Pancreas (tissue), 10 donors: ENCODE results near the gene CCHCR1. TPM values are rescaled to one million over a fixed set of nuclear protein-coding genes. Genes with fewer than 3 reads are reported as not detected.
A peak's percentile ranks its signal among the peaks of the same experiment; 100 is the strongest.

Source experiments
- ATAC-seq, 4 donors: fragments of 200-7000 bp; cut with Tn5 transposase; one replicate each; pipeline versions ENCODE4 v1.8.0 to v1.9.1; 2020; ENCODE audit warnings: mild to moderate bottlenecking in 4 of 4, moderate library complexity in 4 of 4
- DNase-seq, 6 donors: peaks; one replicate each; pipeline ENCODE4 v3.0.0-alpha.2; 2020
- FAIRE-seq: peaks from 2 replicates; lab custom pipeline; 2012; peaks lifted over from hg19 to GRCh38; lab: Jason Lieb, UNC
- H3K27ac ChIP-seq, 4 donors: fragments of 200-600 bp; sonication (generic); 1 replicate in 3 of 4; 2 replicates in 1 of 4; pipeline versions ENCODE4 v1.5.0 to v1.8.0; 2020
- H3K27me3 ChIP-seq, 4 donors: fragments of 200-600 bp; one replicate each; pipeline ENCODE4 v1.8.0; 2021
- H3K36me3 ChIP-seq, 3 donors: fragments of 200-600 bp; sonication (generic) in 1 of 3; one replicate each; pipeline versions ENCODE4 v1.5.0 to v1.8.0; 2020 to 2021
- H3K4me1 ChIP-seq, 3 donors: fragments of 200-600 bp; one replicate each; pipeline ENCODE4 v1.8.0; 2021
- H3K4me3 ChIP-seq, 4 donors: fragments of 200-600 bp; sonication (generic) in 2 of 4; one replicate each; pipeline versions ENCODE4 v1.5.0 to v1.8.0; 2020 to 2021
- H3K9me3 ChIP-seq, 4 donors: fragments of 200-600 bp; one replicate each; pipeline ENCODE4 v1.8.0; 2021
- WGBS, 2 donors: extraction: QIAGEN DNeasy Blood & Tissue Kit; methylation state at CpG; one replicate each; pipeline ENCODE4 v1.1.7; 2013; 5-methylcytosine and 5-hydroxymethylcytosine counted together
- intact Hi-C, 3 donors: fragments of 100-400 bp; cut with DNase I; formaldehyde crosslinking; loops; one replicate each; pipeline versions ENCODE4 v1.11.1 to v1.14.2; 2022
- polyA plus RNA-seq, 2 donors: library from polyadenylated mRNA; stranded (reverse); fragments of 200-250 nt; gene quantifications; one replicate each; pipeline ENCODE4 v1.2.3, GENCODE V29; 2013
- total RNA-seq, 6 donors: library from RNA; stranded (reverse); fragmentation: NEBNext Ultra II Directional in 4 of 6; extraction: Animal tissue kit (Norgen Biotek cat#: 25700) in 4 of 6; gene quantifications; one replicate each; pipeline versions ENCODE4 v1.2.1 to v1.2.4, GENCODE V29; 2021 to 2023
- TF ChIP-seq, protein P1 (sequence below), 4 donors: fragments of 200-600 bp; sonication (generic) in 3 of 4; IDR thresholded peaks; one replicate each; pipeline versions ENCODE4 v1.5.0 to v1.8.0; 2021; ENCODE audit warnings: antibody characterized with exemption in 4 of 4
- donor health status: healthy with polysubstance abuse.
- donor health status: DM: no; HTN: no; CAD: no; lungs with moderate emphysema.
- donor health status: DM: no; HTN: no; CAD: no.
- donor health status: control.
- donor health status: control.
- donor health status: Bipolar disorder and iron deficiency.
- donor health status: DM: yes; HTN: yes; CAD: no.
- donor health status: DM: no; HTN: no; CAD: no.
- donor health status: DM: no; HTN: no; CAD: no.
- donor health status: DM: yes; HTN: yes; CAD: no.

CCHCR1 gene
- total RNA-seq (10 to 100 TPM in 5 of 6 donors, 1 to 10 TPM in 1; 6.7 to 19.3 (median 11.3) TPM), polyA plus RNA-seq (10 to 100 TPM; 22.3 to 27.0 TPM)

DNA sequence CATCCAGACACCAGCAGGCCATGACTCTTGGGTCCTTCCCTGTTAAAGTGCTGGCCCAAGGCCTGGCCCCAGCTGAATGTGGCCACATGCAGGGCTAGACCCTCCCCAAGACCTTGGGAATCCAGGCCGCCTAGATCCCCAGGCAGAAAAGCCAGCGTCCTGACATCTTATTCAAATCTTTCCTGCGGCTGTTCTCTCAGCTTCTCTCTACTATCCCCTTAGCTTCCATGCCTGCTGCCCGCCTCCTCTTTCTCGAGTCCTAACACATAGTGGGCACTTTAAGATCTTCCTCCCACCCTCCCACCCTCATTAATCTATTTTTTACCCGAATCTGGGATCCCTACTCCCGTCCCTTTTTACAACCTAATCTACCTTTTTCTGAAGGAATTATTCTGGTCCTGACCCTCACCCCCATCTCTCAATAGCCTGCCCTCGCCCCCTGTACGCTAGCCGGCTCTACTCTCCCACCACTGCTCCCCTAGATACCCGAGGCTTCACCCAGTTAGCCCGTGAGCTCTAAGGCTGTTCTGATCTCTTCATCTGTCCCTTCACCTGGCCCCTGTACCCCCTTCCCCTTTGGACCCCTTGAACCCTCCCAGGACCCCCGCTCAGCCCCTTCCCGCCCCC lies at the start of gene CCHCR1:
TSS of gene CCHCR1 (minus strand) at position 290 of the 627 bp plus-strand sequence. CDS start at position 88, 202 bp downstream.
- no peaks in the 10 kb centered on the region for H3K27me3 ChIP-seq
- no peak for DNase-seq
- H3K36me3 ChIP-seq = no peaks in the 10 kb centered on the region
- 3 to 4% methylated on average over 14 of the region's 14 CpGs for WGBS, 2 donors
- ATAC-seq = peak in 1 of 4 donors; percentile 45
- no peak for FAIRE-seq
- intact Hi-C loops = no loop called here
- peak within 1 kb of the TSS; percentile 18 to 61 (median 48) for H3K4me3 ChIP-seq
- peak within 1 kb of the TSS; percentile 48 to 69 (median 56) for H3K27ac ChIP-seq
- H3K4me1 ChIP-seq = peaks cover 0 to 9% (median 4%) of the 10 kb centered on the region in 3 donors
- TF ChIP-seq, protein P1, sequence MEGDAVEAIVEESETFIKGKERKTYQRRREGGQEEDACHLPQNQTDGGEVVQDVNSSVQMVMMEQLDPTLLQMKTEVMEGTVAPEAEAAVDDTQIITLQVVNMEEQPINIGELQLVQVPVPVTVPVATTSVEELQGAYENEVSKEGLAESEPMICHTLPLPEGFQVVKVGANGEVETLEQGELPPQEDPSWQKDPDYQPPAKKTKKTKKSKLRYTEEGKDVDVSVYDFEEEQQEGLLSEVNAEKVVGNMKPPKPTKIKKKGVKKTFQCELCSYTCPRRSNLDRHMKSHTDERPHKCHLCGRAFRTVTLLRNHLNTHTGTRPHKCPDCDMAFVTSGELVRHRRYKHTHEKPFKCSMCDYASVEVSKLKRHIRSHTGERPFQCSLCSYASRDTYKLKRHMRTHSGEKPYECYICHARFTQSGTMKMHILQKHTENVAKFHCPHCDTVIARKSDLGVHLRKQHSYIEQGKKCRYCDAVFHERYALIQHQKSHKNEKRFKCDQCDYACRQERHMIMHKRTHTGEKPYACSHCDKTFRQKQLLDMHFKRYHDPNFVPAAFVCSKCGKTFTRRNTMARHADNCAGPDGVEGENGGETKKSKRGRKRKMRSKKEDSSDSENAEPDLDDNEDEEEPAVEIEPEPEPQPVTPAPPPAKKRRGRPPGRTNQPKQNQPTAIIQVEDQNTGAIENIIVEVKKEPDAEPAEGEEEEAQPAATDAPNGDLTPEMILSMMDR (IDR thresholded peaks at IDR 0.05) = no peak
- H3K9me3 ChIP-seq = no peaks in the 10 kb centered on the region

DNA sequence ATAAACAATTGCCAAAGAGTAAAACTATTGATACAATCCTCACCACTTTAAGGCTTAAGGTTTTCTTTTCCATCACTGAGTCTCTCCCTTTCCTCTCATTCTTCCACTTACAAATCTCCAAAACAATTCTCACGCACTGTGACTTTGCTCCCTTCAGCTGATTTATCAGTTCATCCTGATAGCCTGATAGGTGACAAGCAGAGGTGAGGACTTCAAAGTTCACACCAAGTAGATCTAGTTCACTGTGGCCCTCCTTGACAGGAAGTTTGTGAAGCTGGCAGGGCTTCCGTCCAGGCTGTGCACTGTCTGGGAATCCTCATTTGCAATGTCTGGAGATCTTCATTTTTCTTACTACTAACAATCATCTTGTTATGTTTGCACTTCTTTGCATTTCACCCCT lies 48.0 kb upstream of the CCHCR1 start:
- WGBS, 2 donors = 80% methylated on average over 2 of the region's 2 CpGs
- no peak for FAIRE-seq
- no peaks in the 10 kb centered on the region for H3K36me3 ChIP-seq
- peaks cover 25 to 40% (median 30%) of the 10 kb centered on the region in 3 donors for H3K4me1 ChIP-seq
- no peaks in the 10 kb centered on the region for H3K27me3 ChIP-seq
- H3K9me3 ChIP-seq = no peaks in the 10 kb centered on the region
- no peak for DNase-seq
- no peak overlapping the region for H3K27ac ChIP-seq
- TF ChIP-seq, protein P1 (IDR thresholded peaks at IDR 0.05) = no peak
- intact Hi-C loops = no loop called here
- no peak overlapping the region for H3K4me3 ChIP-seq
- no peak for ATAC-seq

GRCh38 chr6:31204751-31205145 lies 47.1 kb upstream of the CCHCR1 start:
- intact Hi-C loops = no loop called here
- Histone ChIP-seq H3K4me1 (peaks cover 17 to 35% (median 30%) of the 10 kb centered on the region in 3 donors), H3K27me3 (no peaks in the 10 kb centered on the region), H3K9me3 (no peaks in the 10 kb centered on the region), H3K36me3 (no peaks in the 10 kb centered on the region), H3K4me3 (no peak overlapping the region), H3K27ac (peak overlapping the region in 2 of 4 donors; percentile 92 to 97)
- no peak for FAIRE-seq
- no peak for DNase-seq
- no peak for ATAC-seq
- TF ChIP-seq, protein P1 (IDR thresholded peaks at IDR 0.05) = no peak
- 75 to 85% methylated on average over 4 of the region's 4 CpGs for WGBS, 2 donors

- H3K36me3 ChIP-seq = no peaks in the 10 kb centered on the region
- H3K27me3 ChIP-seq = no peaks in the 10 kb centered on the region
- H3K9me3 ChIP-seq = no peaks in the 10 kb centered on the region
- no peak for DNase-seq
- TF ChIP-seq, protein P1 (IDR thresholded peaks at IDR 0.05) = no peak
- peak overlapping the region; percentile 56 to 97 (median 87) for H3K27ac ChIP-seq
- H3K4me3 ChIP-seq = peak overlapping the region in 2 of 4 donors; percentile 35 to 42
- ATAC-seq = peak; percentile 85 to 90 (median 88)
- FAIRE-seq = no peak
- WGBS, 2 donors = 12 to 13% methylated on average over 5 of the region's 5 CpGs
- peaks cover 7 to 26% (median 21%) of the 10 kb centered on the region in 3 donors for H3K4me1 ChIP-seq
- intact Hi-C loops = no loop called here
Measured at GRCh38 chr6:31203345-31203979, 45.9 kb upstream of the CCHCR1 start.
